UCSD-AML1 (cell line): ENCODE measurements around the gene PELI2.

Experiments
- DNase-seq: peaks from one replicate; lab custom pipeline; 2025; ENCODE audit not compliant: unreplicated experiment; lab: John Stamatoyannopoulos, UW

Gene PELI2

GRCh38 chr14:56339855-56340701 lies 221.9 kb downstream of the PELI2 start:
- DNase-seq = peak; percentile 79

- no peak for DNase-seq
Observed at GRCh38 chr14:56340932-56341331, 222.7 kb downstream of the PELI2 start.

GRCh38 chr14:56341766-56342493 lies 223.7 kb downstream of the PELI2 start:
- DNase-seq = peak; percentile 37

- DNase-seq = peak; percentile 44
Observed at GRCh38 chr14:56342494-56342942, 224.3 kb downstream of the PELI2 start.

GRCh38 chr14:56349960-56350359 lies 231.7 kb downstream of the PELI2 start:
- no peak for DNase-seq
